ENCODE measurements around the gene MYL4. TPM values are rescaled to one million over a fixed set of nuclear protein-coding genes. Genes with fewer than 3 reads are reported as not detected.
A peak's percentile ranks its signal among the peaks of the same experiment; 100 is the strongest.

The MYL4 gene
- polyA plus RNA-seq, 10 donors: 923 to 1,786 (median 1,417) TPM

DNA sequence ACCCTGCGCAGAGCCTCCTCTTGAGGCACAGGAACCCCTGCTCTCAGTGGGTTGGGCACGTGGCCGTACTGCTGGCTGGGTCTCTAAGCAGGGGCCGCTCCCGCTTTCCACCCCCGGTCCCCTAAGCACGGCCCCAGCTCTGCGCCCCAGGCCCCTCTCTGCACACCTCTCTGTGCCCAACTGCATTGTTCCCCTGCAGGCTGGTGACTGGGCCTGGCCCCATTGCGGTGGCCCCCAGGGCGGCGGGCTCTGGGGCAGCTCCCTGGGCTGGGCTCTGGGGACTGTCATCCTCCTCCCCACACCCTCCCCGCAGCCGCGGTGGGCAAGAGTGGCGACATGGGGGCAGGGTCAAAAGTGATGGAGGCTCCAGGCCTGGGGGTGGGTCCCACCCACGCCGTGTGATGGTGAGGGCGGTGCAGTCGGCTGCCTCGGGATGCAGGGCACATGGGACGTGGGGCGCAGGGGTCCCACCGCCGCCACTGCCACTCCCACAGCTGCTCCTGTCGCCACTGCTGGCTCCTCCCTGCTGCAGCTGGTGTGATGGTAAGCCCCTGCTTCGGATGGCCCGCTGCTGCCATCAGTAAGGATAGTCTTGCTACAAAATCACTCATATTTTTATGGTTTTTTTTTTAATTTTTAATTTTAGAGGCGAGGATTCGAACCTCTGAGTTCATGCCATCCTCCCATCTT lies 29.3 kb downstream of the MYL4 start:
- DNase-seq: no peak

DNA sequence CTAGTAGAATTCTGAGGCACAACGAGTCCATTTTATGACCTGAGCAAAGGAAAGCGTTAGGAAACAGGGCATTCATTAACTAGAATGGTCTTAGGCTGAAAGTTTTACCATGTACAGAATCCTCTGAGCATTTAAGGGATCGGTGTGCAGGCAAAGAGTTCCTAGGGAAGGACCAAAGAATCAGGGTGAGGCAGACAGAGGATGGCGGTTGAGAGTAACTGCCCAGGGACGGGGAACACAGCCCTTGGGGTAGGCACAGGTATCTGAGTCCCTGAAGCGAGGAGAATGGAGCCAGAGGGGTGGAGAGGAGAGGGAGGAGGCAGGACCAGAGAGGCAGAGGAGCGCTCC lies 30.4 kb downstream of the MYL4 start:
- DNase-seq: no peak

DNA sequence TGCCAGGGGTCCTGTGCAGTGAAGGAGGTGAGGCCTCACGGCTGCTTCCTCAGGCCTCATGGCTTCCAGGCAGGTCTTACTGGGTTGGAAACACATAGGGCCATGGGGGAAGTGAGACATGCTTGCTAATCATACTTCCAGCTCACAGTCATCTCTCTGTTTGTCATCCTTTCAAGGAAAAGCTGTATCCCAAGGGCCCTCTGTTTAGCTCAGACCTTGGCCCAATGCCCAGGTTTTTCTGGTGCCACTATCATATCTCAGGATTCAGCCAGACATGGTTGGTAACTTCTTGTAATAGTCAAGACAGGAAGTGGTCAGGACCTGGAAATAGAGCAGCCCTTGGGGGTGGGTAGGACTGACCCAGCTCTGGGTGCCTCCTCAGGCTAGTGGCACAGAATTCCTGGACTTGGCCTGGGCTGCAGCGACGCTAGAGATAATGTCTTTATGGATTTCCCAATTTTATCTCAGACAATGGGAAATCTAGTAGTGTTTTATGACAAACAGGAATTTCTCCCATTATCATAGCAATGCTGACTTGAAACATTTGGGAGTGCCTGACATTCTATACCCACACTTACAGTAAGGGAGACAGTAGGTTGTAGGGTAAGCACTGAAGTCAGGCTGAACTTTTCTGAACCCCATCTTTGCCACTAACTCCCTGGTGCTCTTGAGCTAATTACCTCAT lies 31.0 kb downstream of the MYL4 start:
- peak; percentile 66 to 93 (median 79) for DNase-seq

DNA sequence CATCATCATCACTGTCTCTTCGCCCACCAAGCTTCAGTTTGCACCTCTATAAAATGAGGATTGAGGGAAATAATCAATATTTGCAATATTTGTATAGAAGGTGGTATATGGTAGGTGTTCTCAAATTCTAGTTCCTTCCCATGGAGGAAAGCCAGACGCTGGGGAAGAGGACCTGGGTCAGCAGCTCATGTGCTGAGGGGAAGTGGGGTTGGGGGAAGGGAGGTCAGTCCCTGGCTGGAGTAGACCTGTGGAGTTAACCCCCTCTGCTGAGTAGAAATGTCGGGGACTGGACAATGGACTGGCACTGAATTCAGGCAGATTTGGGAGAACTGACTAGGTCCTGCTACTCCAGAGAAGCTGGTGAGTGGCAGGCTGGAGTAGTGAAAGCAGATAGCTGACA lies 31.7 kb downstream of the MYL4 start:
- DNase-seq: no peak

DNA sequence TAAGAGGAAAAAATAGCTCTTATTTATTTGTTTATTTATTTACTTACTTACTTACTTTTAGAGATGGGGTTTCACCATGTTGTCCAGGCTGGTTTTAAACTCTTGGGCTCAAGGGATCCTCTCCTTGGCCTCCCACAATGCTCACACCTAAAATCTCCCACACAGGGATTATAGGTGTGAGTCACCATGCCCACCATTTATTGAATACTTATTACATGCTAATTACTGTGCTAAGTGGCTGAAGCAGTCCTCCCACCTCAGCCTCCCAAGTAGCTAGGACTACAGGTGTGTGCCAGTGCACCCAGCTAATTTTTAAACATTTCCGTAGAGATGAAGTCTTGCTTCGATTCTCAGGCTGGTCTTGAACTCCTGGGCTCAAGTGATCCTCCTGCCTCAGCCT lies 33.5 kb downstream of the MYL4 start:
- no peak for DNase-seq

DNA sequence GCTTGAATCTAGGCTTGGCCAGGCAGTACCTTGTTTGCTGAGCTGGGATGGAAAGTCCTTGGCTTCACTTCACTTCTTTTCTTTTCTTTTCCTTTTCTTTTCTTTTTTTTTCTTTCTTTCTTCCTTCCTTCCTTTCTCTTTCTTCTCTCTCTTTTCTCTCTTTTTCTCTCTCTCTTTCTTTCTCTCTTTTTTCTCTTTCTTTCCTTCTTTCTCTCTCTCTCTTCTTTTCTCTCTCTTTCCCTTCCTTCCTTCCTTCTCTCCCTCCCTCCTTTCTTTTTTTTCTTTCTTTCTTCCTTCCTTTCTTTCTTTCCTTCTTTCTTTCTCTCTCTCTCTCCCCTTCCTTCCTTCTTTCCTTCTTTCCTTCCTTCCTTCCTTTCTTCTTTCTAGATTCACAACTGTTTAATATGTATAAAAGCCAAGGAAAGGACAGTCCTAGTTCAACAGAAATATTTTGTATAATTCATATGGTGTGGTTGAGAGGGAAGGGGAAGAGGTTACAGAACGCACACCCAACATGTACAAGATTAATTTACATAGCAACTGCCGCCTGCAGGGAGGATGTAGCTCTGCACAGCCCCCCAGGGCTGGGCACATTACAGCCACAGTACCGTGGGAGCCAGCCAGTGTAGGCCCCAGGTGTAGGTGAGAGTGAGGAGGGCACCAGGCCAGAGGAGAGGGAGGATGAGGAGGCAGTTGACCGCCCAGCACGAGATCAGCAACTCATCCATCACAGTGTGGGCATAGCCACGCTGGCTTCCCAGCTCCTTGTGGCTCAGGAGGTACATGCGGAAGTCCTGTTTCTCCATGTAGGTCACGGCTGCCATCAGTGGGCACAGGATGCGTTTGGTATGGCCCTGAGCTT lies 34.8 kb downstream of the MYL4 start:
- no peak for DNase-seq

DNA sequence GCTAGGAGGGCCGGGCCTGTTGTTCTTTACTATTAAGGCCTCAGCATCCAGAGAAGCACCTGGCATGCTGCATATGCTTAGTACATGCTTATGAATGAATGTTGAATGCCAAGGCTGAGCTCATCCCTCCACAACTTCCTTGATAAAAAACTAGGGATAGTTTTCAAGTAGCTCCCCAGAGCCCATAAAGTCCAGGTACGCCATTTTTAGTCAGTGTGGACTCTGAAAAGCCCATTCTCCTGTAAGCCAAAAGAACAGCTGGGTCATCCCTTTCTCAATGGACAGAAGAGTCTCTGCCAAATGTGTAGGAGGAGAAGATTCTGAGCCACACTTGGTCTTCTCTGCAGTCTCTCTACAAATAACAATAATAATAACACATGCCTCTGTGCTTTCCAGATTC lies 35.5 kb downstream of the MYL4 start:
- DNase-seq: peak in 2 of 3 donors; percentile 45 to 85

DNA sequence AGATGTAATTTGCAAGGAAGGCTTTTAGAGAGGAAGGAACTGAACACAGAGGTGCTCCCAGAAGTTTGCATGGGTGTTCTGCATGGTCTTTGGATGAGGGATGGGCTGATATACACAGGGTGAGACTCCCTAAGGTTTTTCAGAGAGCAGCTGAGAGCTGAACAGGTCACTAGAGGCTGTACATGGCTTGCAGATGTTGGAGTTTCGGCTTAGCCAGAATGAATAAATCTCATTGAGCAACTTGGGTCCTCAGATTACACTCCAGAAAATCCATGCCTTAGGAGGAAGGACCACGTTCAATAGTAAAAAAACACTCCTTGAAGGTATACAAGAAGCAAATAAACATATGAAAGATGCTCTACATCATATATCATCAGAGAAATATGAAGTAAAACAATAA lies 37.0 kb downstream of the MYL4 start:
- peak in 1 of 3 donors; percentile 74 for DNase-seq

DNA sequence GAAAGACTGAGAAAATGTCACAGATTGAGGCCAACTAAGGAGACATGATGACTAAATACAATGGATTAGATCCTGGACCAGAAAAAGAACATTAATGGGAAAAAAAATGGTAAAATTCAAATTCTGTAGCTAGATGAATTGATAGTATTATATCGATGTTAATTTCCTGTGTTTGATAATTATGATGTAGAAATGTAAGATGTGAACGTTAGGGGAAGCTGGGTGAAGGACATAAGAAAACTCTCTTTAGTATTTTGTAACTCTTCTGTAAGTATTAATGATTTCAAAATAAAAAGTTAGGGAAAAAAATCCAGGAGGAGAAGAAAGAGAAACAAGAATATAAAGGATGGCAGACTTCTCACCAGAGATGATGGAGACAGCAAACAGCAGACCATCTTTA lies 41.7 kb downstream of the MYL4 start:
- DNase-seq: no peak

DNA sequence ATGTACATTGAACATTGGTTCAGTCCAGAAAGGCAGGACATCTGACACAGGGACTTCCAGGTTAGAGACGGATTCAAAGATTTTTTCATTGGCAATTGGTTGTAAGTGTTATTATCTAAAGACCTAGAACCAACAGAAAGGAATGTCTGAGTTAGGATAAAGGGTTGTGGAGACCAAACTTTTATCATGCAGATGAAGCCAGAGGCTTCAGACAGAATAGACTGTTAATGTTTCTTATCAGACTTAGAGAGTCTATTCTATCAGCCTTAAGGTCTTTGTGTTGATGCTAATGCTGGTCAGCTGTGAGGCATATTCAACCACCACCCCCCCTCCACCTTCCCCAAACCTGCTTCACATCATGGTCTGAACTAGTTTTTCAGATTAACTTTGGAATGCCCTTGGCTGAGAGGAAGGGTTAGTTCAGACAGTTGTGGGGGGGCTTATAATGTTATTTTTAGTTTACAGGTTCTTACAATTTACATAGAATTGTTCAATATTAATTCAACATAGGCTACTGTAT lies 42.3 kb downstream of the MYL4 start:
- no peak for DNase-seq

DNA sequence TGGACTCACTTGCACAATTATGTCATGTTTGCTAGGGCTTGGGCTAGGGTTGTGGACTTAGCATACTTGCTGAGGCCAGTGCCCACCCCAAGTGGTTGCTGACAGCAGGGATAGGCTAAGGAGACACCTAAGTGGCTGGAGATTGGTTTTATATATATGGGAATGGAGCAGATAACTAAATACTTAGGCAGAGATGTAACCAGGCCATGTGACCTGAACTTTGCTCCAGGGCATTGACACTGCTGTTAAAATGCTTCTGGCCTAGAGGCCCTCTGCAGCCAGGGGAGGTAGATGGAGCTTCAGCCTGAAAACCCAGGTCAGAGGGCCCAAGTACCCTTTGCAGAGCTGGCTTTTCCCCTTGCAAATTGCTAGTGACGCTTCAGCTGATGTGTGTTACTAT lies 43.1 kb downstream of the MYL4 start:
- no peak for DNase-seq

DNA sequence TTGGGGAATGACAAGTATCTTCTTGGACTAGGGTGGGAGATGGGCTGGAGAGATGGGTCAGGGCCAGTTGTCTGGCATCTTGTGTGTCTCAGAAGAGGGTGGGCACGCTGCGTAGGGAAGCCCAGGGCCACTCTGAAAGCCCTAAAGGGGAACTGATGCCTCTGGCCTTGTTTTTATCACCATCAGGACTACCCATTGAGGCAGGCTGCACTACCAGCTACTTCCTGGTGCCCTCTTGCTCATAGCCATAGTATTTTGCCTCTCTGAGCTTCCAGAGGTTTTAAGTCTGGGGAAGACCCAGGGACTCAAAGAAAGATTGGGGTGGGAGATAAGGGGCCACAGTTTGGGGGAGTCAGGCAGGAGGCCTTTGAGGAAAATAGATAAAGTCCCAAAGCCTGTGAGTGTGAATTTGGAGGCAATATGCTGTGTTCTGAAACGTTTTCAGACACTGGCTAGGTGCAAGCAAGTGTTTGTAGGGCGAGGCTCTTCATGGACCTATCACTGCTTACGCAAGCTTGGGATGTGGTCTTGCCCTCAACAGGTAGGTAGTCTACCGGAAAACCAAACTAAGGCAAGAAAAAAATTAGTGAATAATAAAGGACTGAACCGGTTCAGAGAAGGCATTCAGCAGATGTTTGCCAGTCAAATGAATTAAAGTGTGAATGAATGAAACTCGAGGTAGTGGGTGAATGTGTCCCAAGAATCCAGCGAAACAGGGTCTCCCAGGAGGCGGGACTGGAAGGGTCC lies 43.8 kb downstream of the MYL4 start:
- DNase-seq: no peak

DNA sequence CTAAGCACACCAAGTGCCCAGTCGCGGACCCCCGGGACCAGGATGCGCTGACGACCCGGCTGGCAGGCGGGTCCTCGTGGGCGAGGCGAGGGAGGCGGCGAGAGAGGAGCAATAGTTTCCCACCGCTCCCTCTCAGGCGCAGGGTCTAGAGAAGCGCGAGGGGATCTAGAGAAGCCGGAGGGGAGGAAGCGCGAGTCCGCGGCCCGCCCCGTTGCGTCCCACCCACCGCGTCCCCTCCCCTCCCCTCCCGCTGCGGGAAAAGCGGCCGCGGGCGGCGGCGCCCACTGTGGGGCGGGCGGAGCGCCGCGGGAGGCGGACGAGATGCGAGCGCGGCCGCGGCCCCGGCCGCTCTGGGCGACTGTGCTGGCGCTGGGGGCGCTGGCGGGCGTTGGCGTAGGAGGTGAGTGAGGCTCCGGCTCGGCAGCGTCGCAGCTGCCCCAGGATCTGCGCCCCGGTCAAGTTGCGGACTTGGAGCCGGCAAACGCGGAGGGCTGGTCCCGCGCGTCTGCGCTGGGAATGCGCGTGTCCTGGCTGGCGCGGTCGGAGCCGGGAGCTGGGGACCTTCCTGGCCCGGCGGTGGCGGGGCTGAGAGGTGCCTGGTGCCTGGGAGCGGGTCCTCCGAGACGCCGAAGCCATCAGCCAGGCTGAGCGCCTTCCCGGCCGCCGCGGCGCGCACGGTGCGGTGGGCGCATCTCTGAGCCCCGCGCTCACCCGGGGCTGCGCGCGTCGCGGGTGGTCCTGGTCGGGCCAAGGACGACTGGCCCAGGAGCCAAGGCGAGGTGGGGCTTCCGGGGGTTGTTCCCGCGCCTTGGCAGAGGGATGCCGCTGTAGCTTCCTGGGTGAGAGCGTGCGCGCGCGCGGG lies 44.6 kb downstream of the MYL4 start, which contains the start of gene ITGB3:
TSS of gene ITGB3 (plus strand) at position 287 of the 862 bp plus-strand sequence. CDS start at position 322, 35 bp downstream.
- peak; percentile 62 to 87 (median 74) for DNase-seq

DNA sequence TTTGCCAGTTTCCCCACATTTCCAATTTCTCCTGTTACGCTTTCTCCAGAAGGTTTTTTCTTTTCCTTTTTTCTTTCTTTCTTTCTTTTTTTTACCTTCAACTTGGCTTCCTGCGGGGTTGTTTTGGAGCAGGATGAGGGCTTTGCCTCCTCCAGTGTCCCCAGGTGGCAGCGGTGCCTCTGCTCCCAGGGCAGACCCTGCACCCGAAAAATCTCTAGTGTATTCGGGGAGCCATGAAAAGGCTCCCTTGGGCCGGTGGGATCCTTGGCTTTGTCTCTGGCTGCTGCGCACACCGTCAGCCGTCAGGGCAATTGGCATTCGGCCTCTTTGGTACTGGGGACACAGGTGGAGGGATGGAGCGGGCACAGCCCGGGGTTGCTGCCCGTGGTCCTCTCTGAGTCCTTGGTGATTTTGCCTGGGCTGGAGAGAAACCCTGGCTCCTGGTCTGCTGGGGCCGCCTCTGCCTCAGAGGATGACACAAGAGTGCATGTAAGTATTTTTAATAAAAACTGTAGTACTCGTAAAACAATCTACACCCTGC lies 45.3 kb downstream of the MYL4 start:
- no peak for DNase-seq

DNA sequence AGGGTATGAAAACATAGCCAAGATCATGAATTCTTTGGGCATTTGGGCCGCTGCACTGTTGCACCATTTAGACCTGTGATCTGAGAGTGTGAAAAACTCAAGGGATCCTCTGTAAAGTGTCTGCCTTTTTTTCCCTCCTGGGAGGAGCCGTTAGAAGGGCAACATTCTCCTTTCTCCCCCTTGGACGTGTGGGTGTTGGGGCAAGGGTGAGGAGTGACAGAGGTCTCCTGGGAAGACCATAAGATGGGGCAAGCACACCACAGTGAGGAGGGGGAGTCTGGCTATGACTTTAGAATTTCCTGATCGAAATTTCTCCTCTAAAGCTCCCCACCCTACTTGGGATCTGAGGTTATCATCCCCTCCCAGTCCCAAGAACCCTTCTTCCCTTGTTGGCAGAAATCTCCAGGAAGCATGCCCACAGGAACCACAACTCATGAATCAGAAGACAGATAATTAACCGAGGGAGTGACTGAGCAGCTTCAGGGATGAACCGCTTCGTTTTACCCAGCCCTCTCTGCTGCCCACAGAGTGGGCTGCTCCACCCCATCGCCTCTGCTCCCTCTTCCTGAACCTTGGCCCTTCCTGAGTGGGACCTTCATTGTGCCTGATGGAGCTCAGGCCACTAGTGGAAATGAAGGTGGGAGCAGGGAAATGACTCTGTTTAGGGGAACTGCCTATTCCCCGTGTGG lies 48.6 kb downstream of the MYL4 start:
- DNase-seq: peak in 1 of 3 donors; percentile 57

DNA sequence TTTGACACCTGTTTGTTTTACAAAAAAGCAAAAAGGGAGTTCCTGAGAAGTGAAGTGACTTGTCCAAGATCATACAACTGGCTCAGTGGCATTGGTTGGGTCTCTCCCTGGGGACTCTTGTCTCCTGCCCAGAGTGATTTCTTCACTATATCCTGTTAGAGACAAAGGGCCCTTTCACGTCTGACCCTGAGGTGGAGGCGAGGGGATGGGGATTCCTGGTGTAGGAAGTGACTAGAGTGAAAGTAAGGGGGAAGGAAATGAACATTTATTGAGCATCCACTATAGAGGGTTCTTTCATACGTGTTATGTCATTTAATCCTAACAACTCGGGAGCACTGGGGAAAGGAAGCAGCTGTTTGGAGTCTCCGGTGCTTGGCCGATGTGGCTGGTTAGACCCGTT lies 53.4 kb downstream of the MYL4 start:
- DNase-seq: no peak

DNA sequence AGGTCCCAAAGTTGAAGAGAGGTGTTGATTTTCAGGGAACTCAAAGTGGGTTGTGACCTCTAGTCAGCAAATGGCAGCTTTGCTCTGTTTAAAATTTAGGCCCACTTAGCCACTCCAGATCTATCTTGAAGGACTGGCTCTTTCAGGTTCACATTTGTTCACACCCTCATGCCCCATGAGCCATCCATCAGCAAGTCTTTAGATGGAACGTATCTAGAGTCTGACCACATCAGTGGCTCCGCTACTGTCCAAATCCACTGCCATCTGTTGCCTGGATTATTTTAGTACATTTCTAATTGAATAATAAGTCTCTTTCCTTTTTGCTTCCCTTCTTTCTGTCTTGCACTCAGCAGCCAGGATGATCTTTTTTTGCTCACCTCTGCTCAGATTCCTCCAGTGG lies 55.0 kb downstream of the MYL4 start:
- DNase-seq: no peak

DNA sequence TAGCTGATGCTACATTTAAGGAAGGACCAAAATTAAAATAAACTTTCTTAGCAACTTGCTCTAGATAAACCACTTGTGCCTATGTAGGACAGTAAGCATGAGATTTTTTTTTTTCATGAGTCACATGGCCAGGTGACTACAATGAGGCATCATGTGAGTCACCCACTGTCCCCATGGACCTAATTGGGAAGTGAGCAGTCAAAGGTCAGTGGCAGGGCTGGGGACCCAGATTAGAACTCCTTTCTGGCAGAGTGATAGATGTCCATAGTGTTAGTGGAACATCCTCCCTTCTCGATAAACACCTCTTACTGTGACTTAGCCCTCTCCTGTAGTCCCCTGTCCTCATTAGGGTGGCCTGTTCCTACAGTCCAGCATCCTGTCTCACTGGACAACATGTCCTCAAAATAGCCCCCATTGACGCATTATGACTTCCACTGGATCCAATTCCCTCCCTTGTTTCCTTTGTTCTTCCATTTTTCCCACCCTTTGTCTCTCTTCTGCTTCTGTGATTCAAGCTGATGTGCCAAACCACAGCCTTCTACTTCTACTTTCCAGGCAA lies 56.9 kb downstream of the MYL4 start:
- no peak for DNase-seq

DNA sequence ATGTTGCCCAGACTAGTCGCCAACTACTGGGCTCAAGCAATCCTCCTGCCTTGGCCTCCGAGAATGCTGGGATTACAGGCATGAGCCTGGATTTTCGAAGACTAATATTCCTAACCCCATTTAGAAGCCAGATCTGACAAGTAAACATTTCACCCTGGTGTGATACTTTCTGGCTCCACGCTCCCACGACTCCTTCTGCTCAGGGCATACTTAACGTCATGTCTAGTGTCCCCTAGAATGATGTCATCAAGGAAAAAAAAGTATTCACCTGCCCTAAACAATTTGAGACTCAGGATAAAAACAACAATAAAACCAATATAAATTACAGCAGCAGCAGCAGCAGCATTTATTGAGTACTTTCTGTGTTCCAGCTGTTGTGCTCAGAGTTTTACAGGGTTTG lies 57.6 kb downstream of the MYL4 start:
- DNase-seq: no peak

All from muscle of back (tissue), 11 donors.